HG03439 (cell line): Measurements from ENCODE around the gene GFRA1.

Experiments used
- ATAC-seq: cut with Tn5 transposase; IDR thresholded peaks from one replicate; pipeline ENCODE4 v1.9.1; 2021; ENCODE audit warnings: mild to moderate bottlenecking, moderate library complexity; ENCODE audit not compliant: unreplicated experiment

GFRA1 gene

DNA sequence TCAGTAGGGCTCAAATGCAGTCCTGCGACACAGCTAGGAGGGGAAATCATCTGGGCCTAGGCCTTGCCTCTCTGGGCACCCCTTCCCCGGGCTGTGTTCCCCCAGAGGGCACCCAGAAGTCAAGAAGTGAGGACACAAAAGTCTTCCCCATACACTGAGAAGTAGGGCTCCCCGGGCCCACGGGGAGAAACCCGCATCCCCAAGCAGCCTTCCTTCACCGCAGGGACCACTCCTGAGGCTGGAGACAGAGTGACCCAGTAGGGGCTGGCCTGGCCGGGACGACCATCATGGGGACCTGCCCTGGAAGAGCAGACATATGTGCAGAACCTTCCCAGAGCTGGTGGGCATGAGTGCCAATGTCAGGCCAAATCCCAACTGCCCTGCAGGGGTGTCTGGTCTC lies 163.5 kb downstream of the GFRA1 start:
- ATAC-seq, result no peak

DNA sequence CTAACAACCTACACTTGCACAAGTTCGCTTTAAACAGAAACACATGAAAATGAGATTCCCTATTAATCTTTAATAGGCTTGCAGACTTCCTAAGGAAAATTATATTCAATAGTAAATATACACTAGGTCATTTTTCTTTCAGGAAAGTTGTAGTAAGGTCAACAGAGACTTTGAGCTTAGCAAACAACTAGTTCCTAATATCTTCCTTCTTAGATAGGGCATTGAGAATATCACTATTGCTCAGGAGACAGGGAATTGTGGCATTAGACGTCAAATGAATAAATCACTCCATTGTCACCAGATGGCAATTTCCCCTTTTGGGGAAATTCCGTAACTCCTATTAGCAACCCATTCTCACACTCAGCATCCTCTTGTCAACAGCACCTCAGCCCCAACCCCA lies 164.9 kb downstream of the GFRA1 start:
- no peak for ATAC-seq

DNA sequence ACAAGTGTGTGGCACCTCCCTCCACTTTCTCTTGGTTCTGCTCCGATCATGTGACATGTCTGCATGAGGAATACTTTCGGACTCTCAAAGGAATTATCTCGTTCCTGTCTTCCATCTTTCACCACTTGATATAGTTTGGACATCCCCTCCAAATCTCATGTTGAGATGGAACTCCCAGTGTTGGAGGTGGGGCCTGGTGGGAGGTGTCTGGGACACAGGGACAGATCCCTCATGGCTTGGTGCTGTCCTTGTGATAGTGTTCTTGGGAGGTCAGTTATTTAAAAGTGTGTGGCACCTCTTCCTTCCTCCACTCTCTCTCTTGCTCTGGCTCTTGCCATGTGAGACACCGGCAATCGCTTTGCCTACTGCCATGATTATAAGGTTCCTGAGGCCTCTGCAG lies 166.4 kb downstream of the GFRA1 start:
- no peak for ATAC-seq

DNA sequence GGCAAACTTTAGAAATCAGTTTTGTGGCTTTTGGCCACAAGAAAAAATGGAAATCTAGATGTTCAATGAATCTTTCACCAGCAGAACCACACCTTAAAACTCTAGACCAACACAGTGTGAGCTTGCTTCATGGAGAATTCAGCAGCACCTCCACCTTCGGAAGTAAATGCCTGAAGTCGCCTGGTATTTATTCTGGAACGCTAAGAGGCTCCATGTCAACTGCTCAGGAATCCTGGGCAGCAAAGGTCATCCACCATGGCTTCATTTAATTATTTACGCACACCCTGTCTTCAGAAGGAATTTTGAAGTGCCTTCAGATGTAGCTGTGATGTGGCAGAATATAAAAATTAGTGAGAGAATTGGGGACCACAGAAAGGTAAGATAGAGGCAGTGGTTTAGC lies 167.7 kb downstream of the GFRA1 start:
- no peak for ATAC-seq

DNA sequence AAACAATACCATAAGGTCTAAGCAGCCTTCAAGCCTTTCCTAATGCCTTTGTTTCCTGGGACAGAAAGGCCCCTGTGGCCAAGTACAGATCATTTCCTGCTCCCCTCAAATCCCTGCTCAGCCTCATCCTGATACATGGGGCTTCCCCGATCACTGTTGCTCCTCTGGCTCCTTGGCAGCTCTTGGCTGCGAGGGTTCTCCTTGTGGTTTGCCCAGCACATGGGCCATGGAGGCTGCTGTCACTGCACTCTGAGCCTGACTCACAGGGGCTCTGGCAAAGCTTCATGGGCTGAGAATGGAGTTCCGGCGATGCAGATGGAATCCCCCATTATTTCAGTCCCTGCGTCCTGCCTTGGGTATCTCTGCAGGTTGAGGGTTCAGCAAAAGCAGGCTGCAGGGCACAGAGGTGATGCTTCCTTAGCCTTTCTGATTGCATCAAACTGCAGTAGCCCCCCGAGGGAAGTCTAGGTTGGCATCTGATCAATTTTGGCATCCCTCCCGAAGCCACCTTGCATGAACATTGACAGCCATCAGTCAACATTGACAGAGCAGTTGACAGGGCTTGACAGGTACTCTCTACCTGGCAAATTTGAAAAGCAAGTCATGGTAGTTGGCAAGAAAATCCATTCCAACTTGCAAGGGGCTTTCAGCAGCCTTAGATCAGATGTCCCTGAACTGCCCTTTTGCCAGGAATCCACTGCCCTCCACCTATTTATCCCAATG lies 168.6 kb downstream of the GFRA1 start:
- ATAC-seq, result no peak

DNA sequence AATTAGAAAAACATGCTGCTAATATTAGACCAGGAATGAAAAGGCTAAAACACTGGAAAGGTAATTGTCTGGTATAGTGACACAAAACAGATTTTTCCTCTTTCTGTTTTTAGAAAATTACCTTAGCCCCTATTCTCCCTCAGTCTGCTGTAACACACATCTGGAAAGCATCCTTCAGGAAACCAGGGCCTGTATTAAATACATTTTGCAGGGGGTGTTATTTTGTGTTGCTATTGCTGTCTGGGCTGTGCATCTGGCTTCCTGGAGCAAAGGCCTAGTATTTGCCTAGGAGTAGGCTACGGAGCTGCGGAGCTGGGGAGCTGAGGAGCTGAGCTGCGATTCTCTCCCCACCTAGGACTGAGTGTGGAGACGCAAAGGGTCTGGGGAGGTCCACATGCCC lies 169.3 kb downstream of the GFRA1 start:
- ATAC-seq, result no peak

DNA sequence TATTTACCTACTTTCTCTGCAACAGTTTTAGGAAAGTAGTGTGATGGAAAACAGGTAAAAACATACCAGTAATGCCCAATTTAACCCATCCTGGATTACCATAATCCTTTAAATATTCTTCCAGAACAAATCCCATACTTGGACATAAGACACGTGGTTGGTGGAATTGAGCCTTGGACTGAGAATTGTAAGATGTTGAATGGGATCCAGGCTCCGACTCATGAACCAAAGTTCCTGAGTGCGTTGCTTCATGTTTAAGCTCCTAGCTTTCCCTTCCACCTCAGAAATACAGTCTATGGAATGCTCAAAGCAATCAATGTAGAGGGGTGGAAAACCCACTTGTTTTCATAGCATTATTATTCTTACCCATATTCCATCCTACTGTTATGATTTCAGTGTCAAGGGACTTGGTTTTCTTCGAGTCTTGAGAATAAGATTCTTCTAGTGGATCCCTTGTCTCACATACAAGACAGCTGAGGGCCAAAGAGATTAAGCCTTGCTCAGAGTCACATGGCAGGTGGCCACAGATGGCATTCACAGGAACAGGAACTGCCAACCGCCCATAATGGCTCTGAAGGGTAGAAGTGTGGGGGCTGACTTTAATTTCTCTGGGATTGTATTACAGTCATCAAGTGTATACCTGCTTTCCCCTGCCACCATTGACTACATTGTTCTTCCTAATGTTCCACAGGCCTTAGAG lies 171.2 kb downstream of the GFRA1 start:
- ATAC-seq, result no peak

DNA sequence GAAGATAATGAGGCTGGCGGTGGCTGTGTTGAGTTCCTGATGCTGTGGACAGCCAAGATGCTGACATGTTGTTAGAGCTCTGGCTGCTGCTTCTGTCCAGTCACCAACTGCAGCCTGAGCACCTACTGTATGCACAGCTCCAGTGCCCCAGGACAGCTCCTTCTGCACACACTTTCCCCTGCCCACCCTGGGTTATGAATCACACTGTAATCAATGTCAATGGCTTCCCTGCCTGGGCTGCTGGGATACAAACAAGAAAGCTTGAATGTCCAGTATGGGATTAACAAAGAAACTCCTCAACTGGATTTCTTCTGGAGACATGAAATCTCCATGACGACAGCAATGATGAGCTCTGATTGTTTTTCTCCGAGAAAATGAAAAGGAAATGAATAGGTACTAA lies 172.0 kb downstream of the GFRA1 start:
- no peak for ATAC-seq

DNA sequence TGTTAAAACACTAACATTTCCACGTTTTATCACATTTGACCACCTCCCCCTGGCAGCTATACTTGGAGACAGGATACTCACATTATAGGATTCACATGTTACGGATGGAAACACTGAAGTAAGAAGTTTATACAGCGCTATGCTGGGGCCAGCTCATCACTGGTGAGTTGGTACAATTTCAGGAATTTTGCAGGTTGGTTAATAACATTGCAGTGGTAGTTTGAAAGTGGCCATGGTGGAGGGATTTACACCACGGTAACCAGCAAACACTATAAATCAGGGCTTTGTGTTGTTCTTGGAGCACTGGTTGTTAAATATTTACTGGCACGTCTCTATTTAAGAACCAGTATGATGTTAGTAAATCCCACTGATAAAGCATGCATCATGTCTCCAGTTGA lies 174.0 kb downstream of the GFRA1 start:
- ATAC-seq, result no peak

DNA sequence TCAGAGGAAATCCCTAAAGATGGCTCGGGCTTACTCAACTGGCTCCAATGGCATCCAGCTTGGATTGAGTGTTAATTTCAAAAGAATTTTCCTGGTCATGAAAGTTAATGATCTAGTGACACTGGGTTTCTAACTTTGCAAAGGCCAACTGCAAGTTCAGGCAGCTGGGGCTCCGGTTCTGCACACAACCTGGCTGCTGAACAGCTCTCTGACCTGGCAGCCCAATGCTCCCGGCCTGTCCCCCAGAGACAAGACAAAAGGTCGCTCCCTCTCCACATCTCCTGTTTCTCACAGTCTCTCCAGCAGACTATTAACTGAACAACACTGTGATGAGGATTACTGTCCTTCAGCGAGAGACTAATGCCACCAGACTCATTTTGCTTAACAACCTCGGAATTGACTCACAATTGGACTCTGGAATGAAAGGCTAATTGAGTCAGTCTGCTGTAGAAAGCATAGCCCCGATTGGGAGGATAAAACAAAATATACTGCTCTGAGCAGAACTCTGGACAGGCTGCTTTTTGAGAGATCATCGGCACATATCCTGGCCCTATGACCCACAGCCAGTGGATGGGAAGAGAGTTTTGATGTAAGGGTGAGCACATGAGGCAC lies 174.5 kb downstream of the GFRA1 start:
- ATAC-seq, result no peak

DNA sequence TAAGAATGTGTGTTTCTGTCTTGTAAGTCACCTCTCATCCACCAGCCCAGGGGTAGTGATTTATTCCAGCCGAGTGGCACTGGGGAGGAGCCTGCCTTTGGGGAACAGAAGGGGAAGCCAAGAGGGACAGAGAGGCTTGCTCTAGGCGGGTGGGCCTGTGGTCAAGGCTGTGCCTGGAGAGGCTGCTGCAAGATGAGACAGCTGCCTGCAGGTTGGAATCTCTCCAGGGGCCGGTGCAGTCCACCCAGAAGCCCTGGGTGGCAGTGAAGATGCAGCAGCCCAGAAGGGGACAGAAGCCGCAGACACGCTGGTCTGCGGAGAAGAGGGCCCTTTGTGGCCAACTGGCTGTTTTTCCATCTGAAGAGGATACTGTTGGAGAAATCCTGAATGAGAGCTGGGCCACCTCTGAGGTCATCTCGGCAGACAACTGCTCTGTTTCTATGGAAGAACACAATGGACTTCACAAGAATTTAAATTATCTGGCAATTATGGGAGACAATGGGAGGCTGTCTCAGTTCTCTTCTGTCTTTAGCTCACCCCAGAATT lies 175.7 kb downstream of the GFRA1 start:
- ATAC-seq, result no peak

DNA sequence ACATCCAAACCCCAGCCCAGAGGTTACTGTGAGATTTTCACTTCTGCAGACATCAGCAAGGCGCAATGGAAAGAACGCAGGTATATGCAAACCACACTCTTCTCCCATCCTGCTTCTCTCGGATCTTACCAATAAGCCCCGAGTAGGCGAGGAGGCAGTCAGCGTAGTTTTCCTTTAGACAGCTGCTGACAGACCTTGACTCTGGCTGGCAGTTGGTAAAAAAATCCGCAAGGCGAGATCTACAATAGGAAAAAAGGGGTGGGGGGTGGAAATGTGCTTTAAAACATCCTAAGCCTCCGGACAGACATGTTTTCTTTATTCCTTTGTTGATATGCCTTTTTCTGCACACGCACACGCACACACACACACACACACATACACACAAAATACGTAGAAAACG lies 176.5 kb downstream of the GFRA1 start:
- no peak for ATAC-seq

DNA sequence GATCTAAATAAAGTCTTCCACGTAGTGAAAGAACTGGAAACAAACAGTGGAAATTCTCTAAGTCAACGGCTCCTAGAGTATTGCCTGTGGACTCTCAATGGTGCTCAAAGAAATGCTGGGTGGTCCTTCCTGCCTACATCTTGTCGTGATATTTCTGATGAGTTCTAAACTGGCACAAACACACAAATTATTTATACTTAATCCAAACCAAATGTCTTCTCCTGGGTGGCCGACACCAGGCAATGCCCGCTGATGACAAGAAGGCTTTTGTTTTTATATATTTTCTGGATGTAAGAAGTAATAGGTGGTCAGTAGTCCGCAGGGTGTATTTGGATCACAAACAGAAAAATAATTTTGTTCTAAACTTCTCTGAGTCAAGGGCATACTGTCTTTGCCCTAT lies 178.7 kb downstream of the GFRA1 start:
- no peak for ATAC-seq

DNA sequence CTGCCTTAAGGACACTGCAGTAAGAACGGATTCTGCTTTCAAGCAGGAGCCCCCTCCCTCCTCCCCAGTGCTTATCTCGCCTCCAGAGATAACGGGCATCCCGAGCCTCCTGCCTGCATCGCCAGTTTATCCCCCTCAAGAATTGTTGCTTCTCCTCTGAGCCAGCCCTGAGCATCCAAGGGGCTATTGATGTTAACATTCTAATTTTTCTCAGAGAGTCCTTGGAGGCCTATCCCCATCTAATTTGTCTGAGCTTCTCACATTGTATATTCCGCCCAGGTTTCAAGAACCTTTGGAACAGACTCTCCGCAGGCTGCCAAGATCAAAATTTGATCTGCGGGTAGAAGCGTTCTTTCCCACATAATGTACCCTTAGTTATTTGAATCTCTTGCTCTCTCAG lies 180.0 kb downstream of the GFRA1 start:
- no peak for ATAC-seq

DNA sequence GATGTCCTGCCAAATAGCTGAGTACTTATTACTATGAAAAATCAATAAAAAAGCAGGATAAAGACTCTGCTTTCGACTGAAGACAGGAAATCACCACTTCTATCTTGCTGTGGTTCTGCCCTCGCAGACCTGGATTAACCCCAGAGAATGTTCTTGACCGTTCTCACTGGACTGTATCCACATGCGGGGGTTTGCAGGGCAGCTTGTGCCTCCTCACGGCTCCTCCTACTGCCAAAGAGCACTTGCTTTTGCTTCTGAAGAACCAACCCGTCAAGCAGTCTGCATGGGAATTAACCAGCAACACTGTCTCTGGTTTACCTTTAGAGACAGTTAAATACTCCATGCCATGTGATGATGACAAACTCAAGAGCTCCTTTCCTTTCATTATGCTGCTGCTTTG lies 184.0 kb downstream of the GFRA1 start:
- ATAC-seq, result no peak

DNA sequence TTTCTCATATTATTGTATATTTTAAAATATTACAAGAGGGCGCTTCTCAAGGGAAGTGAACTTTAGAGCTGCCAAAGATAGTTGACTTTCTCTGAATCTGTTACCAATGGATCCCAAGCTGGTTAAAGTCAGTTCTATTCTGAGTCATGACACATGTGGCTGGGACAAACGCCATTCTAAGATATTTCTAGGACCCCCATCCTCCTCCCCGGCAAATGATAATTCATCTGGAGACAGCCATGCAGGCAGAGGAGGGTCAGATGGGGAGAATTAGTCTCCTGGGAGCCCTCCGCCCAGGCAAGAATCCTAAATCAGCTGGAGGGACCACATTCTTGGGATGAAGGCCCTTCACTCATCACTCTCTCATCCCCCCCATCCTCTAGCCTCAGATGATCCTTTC lies 187.7 kb downstream of the GFRA1 start:
- ATAC-seq, result no peak

DNA sequence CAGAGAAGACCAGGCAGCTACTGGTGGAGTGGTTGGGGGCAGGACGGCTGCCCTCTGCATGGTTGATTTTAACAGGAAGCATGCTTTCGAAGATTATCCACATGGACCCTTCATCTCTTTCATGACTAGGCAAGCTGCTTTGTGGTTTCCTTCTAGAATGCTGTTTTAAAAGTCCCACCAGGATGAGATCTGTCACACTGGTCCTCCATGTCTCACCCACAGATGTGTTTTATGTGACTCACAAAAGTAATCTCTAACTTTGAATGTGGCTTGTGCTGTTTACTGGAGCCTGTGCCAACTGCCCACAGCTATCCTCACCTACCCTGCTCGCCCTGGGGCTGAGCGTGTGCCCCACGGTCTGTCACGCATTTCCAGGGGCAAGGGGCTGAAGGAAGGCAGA lies 188.8 kb downstream of the GFRA1 start:
- no peak for ATAC-seq

DNA sequence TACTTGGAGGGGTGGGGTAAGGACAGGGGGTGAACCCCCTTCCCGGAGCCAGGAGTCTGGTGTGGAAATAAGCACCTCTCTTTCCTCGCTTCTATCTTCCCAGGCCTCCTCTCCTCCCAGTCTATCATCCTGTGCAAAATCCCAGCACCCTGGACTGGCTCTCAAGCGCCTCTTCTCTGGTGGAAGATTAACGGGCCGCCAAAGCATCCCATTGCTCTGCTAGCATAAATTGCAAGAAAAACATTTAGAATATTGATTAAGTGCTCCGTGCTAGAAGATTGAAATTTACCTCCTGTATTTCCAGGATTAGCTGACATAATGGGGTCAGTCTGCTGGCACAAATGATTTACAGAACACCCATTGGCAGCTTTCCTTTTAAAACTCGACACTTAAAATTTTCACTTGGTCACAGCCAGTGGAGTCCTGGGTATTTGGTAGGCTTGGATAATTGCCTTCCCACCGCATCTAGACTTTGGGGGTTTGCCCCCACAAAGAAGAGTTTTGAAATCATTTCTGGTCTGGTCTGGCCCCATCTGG lies 189.7 kb downstream of the GFRA1 start:
- no peak for ATAC-seq

DNA sequence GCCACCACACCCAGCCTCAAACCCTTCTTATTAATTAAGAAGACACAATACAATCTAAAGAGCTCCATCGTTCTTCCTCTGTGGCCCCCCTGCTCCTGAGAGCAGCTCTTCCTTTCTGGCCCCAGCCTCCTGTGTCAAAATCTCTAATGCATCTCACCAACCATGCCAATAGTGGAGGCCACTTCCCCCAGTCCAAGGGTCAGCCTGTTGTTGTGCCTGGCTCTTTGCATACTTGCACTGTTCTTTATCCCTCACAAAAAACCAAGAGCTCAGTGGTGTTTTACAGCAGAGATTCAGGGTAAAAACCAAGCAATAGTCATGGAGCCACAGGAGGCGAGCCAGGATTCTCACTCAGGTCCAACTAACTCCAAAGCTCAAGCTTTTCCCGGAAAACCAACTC lies 190.2 kb downstream of the GFRA1 start:
- ATAC-seq, result no peak

DNA sequence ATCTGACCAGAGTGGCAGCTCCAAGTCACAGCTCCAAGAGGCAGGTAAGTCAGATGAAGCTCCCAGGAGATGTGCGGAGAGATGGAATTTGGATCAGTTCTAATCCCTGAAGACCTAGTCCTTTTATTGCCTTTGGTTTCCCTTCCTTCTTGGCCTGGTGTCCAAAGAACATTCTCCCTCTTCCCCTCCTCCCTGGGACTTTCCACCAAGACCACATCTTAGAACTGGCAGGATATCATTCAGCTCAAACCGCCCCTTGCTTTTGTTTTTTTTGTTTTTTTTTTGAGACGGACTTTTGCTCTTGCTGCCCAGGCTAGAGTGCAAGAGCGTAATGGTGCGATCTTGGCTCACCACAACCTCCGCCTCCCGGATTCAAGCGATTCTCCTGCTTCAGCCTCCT lies 190.8 kb downstream of the GFRA1 start:
- no peak for ATAC-seq

DNA sequence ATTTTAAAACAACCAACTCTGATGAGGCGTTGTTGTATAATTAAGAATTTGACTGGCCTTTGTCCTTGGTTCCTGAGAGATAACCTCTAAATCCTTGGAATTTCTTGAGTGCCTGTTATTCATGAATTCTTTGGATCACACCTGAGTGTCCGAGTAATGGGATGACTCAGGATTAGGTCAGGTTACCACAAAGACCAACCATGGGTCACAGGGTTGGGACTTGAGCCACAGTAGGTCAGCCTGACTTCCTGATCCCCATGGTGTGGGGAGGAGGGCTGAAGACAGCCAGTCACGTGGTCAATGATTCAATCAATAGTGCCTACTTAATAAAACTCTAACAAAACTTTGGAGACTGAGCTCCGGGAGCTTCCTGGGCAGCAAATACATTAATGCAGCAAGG lies 192.5 kb downstream of the GFRA1 start:
- ATAC-seq, result no peak

DNA sequence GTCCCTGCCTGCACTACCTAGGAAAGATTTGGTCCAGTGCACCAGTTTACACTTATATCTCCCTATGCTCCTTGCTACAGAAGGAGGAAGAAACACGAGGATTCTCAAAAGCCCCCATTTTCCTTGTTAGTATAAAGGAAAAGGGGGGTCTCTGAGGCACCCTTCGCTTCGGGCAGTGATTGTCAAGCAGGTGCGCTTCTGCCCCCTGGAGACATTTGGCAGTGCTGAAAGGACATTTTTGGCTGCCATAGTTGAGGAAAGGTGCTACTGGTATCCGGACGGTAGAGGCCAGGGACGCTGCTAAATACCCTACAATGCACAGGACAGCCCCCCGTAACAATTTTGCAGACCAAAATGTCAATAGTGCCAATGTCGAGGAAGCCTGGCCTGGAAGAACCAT lies 193.7 kb downstream of the GFRA1 start:
- no peak for ATAC-seq
